Measurements from ENCODE around the gene PRKG1.

- no peak for TF ChIP-seq CTCF (conservative IDR thresholded peaks at IDR 0.05; ENCODE audit: low read depth, low read length)
- TF ChIP-seq EZH2phosphoT487 (IDR thresholded peaks at IDR 0.05; ENCODE audit: borderline replicate concordance, low read length) = no peak
- no peak for TF ChIP-seq EZH2 (IDR thresholded peaks at IDR 0.05; ENCODE audit: low read length, unreplicated experiment)
Measured at GRCh38 chr10:51502124-51502523, 427.8 kb downstream of the PRKG1 start.
